PFSK-1 (cell line): Measurements from ENCODE around the gene SLC29A4.

Experiments used
- POLR2AphosphoS5 ChIP-seq: IDR thresholded peaks from 2 replicates; pipeline ENCODE4 v1.6.1; 2012; ENCODE audit warnings: low read depth, mild to moderate bottlenecking, control low read depth, low read length, moderate library complexity
- REST ChIP-seq, 2 experiments: IDR thresholded peaks; 2 replicates each; pipeline versions ENCODE4 v1.6.1 to v1.8.0; 2011 to 2012; ENCODE audit warnings: low read depth in 2 of 2, low read length in 2 of 2, control low read depth in 1 of 2, inconsistent platforms in 1 of 2, mild to moderate bottlenecking in 1 of 2, moderate library complexity in 1 of 2; ENCODE audit not compliant: insufficient read depth in 1 of 2

- no peak for TF ChIP-seq POLR2AphosphoS5
- TF ChIP-seq REST (IDR thresholded peaks at IDR 0.05; ENCODE audit: insufficient read depth in 1 of 2, low read depth in 2 of 2, low read length in 2 of 2), result no peak
Observed at GRCh38 chr7:5296611-5297226, 14.0 kb downstream of the SLC29A4 start.
